Smooth muscle cell (in vitro differentiated cells): Measurements from ENCODE around the gene TMEM35B. TPM values are rescaled to one million over a fixed set of nuclear protein-coding genes. Genes with fewer than 3 reads are reported as not detected.
A peak's percentile ranks its signal among the peaks of the same experiment; 100 is the strongest.

Experiments
- DNase-seq: peaks from one replicate; lab custom pipeline; 2025; ENCODE audit not compliant: unreplicated experiment; lab: John Stamatoyannopoulos, UW
- H2AFZ ChIP-seq: fragments of 200-600 bp; sonication (generic); 2 replicates; pipeline ENCODE4 v1.6.0; 2016; ENCODE audit warnings: antibody characterized with exemption, low read depth, mild to moderate bottlenecking
- H3F3A ChIP-seq: fragments of 200-600 bp; sonication (generic); 2 replicates; pipeline ENCODE4 v1.6.0; 2017; ENCODE audit warnings: antibody characterized with exemption, low read depth
- H3K27ac ChIP-seq: fragments of 200-600 bp; sonication (generic); 2 replicates; pipeline ENCODE4 v1.5.1; 2016; ENCODE audit warnings: low read depth, mild to moderate bottlenecking
- H3K27me3 ChIP-seq: fragments of 200-600 bp; sonication (generic); 2 replicates; pipeline ENCODE4 v1.6.1; 2016; ENCODE audit warnings: low read depth, mild to moderate bottlenecking
- H3K36me3 ChIP-seq: fragments of 200-600 bp; sonication (generic); 2 replicates; pipeline ENCODE4 v1.5.1; 2016; ENCODE audit warnings: low read depth
- H3K4me1 ChIP-seq: fragments of 200-600 bp; sonication (generic); 2 replicates; pipeline ENCODE4 v1.5.1; 2016; ENCODE audit warnings: low read depth
- H3K4me2 ChIP-seq: fragments of 200-600 bp; sonication (generic); 2 replicates; pipeline ENCODE4 v1.6.0; 2016; ENCODE audit warnings: mild to moderate bottlenecking
- H3K4me3 ChIP-seq: fragments of 200-600 bp; sonication (generic); 2 replicates; pipeline ENCODE4 v1.5.1; 2016; ENCODE audit warnings: mild to moderate bottlenecking
- H3K79me2 ChIP-seq: fragments of 200-600 bp; sonication (generic); 2 replicates; pipeline ENCODE4 v1.6.0; 2016; ENCODE audit warnings: low read depth, mild to moderate bottlenecking
- H3K9ac ChIP-seq: fragments of 200-600 bp; sonication (generic); 2 replicates; pipeline ENCODE4 v1.6.0; 2016; ENCODE audit warnings: low read depth
- H3K9me3 ChIP-seq: fragments of 200-600 bp; sonication (generic); replicated peaks from 2 replicates; pipeline ENCODE4 v1.5.1; 2016; ENCODE audit warnings: low read depth
- H4K20me1 ChIP-seq: fragments of 200-600 bp; sonication (generic); 2 replicates; pipeline ENCODE4 v1.6.0; 2016; ENCODE audit warnings: low read depth
- WGBS: methylation state at CpG from one replicate; pipeline ENCODE4 v1.1.7; 2016; ENCODE audit warnings: low lambda C conversion rate; 5-methylcytosine and 5-hydroxymethylcytosine counted together
- polyA plus RNA-seq: library from polyadenylated mRNA; unstranded; fragments of >200 nt; fragmentation: Nextera tagmentation; extraction: Ambion mirVana; gene quantifications from 2 replicates; pipeline ENCODE4 v1.2.1, GENCODE V29; 2016
- total RNA-seq: library from RNA; depleted of rRNA; stranded (reverse); fragments of >200 nt; gene quantifications from 2 replicates; pipeline ENCODE4 v1.2.3, GENCODE V29; 2014
- TF ChIP-seq, protein P1 (sequence below): fragments of 200-600 bp; sonication (generic); IDR thresholded peaks from 2 replicates; pipeline ENCODE4 v1.5.1; 2017; ENCODE audit warnings: borderline replicate concordance, mild to moderate bottlenecking, antibody characterized with exemption; ENCODE audit not compliant: insufficient read depth, poor library complexity, severe bottlenecking

The TMEM35B gene
- total RNA-seq: 61.2 and 62.0 TPM in 2 replicates
- polyA plus RNA-seq: 75.1 and 75.7 TPM in 2 replicates

DNA sequence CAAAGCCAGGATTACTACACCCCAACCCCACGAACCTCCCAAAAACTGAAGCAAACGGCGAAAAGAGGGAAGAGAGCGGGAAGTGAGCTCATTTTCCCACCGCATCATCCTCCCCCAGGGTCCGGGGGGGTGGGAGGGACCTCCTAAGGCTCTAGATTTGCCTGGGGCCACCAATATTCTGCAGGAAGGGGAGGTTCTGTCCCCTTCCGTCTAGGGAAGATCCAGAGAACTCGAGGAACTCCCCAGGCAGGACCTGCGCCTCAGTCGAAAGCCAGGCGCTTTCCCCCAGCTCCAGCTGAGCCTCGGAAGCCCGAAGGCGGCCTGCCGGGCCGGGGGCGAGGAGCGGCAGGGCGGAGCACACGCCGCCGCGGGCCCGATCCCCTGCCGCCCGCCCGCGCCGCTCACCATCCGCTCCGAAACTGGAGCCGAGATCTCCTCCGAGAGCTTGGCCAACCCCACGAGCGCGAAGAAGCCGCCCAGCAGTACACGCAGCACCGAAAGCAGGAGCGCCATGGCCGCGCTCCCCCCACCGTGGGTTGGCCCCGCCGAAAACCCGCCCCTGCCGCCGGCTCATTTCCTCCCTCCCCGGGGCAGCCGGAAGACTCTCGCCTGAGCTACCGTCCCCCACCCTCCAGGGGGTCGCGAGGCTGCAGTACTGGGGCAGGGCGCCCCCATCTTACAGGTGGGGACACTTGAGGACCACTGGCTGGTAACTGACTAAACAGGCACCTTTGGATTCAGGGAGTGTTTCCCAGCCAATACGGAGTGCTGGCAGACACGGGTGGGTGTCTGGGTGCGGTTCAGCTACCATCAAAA lies at the start of gene TMEM35B:
TSS of gene TMEM35B (minus strand) at position 555 of the 816 bp plus-strand sequence. CDS start at position 513, 42 bp downstream.
- Histone ChIP-seq H2AFZ (peak within 1 kb of the TSS; percentile 86), H3K27me3 (no peaks in the 10 kb centered on the region), H3K9me3 (no peaks in the 10 kb centered on the region), H3K36me3 (no peaks in the 10 kb centered on the region), H3K4me2 (peak within 1 kb of the TSS; percentile 94), H3K9ac (peak within 1 kb of the TSS; percentile 79), H3F3A (peaks cover 10% of the 10 kb centered on the region), H3K79me2 (no peaks in the 10 kb centered on the region), H3K4me3 (peak within 1 kb of the TSS; percentile 90), H3K4me1 (peaks cover 19% of the 10 kb centered on the region), H3K27ac (peak within 1 kb of the TSS; percentile 82), H4K20me1 (no peaks in the 10 kb centered on the region)
- 2% methylated on average over 57 of the region's 58 CpGs for WGBS
- TF ChIP-seq, protein P1, sequence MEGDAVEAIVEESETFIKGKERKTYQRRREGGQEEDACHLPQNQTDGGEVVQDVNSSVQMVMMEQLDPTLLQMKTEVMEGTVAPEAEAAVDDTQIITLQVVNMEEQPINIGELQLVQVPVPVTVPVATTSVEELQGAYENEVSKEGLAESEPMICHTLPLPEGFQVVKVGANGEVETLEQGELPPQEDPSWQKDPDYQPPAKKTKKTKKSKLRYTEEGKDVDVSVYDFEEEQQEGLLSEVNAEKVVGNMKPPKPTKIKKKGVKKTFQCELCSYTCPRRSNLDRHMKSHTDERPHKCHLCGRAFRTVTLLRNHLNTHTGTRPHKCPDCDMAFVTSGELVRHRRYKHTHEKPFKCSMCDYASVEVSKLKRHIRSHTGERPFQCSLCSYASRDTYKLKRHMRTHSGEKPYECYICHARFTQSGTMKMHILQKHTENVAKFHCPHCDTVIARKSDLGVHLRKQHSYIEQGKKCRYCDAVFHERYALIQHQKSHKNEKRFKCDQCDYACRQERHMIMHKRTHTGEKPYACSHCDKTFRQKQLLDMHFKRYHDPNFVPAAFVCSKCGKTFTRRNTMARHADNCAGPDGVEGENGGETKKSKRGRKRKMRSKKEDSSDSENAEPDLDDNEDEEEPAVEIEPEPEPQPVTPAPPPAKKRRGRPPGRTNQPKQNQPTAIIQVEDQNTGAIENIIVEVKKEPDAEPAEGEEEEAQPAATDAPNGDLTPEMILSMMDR: no peak
- DNase-seq: peak; percentile 30

- Histone ChIP-seq H3K79me2 (peaks cover 21% of the 10 kb centered on the region), H3K36me3 (no peaks in the 10 kb centered on the region), H3K9me3 (no peaks in the 10 kb centered on the region), H3K27me3 (no peaks in the 10 kb centered on the region), H3K27ac (no peak overlapping the region), H3K9ac (no peak overlapping the region), H3K4me3 (no peak overlapping the region), H4K20me1 (no peaks in the 10 kb centered on the region), H3F3A (peaks cover 9% of the 10 kb centered on the region), H2AFZ (no peak overlapping the region), H3K4me2 (no peak overlapping the region), H3K4me1 (peaks cover 11% of the 10 kb centered on the region)
- TF ChIP-seq, protein P1: no peak
- no peak for DNase-seq
- WGBS: 93% methylated on average over 1 of the region's 1 CpG
Measured at GRCh38 chr1:35033346-35033745, 48.2 kb upstream of the TMEM35B start.

GRCh38 chr1:35032384-35032739 lies 47.2 kb upstream of the TMEM35B start:
- no peak for DNase-seq
- 100% methylated on average over 1 of the region's 1 CpG for WGBS
- Histone ChIP-seq H2AFZ (peak overlapping the region; percentile 83), H3K79me2 (peaks cover 26% of the 10 kb centered on the region), H3K9me3 (no peaks in the 10 kb centered on the region), H3K27me3 (no peaks in the 10 kb centered on the region), H4K20me1 (peaks cover 6% of the 10 kb centered on the region), H3K4me1 (peaks cover 11% of the 10 kb centered on the region), H3K27ac (no peak overlapping the region), H3K4me2 (peak overlapping the region; percentile 98), H3K36me3 (no peaks in the 10 kb centered on the region), H3K9ac (no peak overlapping the region), H3K4me3 (peak overlapping the region; percentile 96), H3F3A (peaks cover 9% of the 10 kb centered on the region)
- TF ChIP-seq, protein P1: no peak
